ENCODE data around the gene INIP.
"Not testable (repeated sequence)": the region's sequence is repeated elsewhere in the genome, so short reads cannot be mapped to it uniquely, and the experiment has no call there.

The INIP gene

GRCh38 chr9:112747094-112747493 lies 29.2 kb upstream of the INIP start:
- in situ Hi-C loops (cut with MboI; ENCODE audit: low pct_unique_long_range_greater_than_20kb, low sequenced_read_pairs) = no loop called here
- no peak for DNase-seq

DNA sequence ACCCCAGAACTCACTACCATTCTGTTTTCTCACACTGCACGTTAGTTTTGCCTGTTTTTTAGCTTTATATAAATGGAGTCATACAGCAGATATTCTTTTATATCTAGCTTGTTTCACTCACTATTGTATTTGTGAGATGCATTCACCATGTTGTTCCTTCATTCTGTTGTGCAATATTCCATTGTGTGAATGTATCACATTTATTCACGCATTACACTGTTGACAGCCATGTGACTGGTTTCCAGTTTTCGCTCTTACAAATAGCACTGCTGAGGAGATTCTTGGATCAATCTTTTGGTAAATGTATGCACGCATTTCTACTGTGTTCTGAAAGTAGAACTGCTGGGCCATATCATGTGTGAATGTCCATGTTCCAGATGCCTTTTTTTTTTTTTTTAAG lies 26.3 kb upstream of the INIP start:
- DNase-seq = no peak
- in situ Hi-C loops (cut with MboI; ENCODE audit: low pct_unique_long_range_greater_than_20kb, low sequenced_read_pairs) = no loop called here

DNA sequence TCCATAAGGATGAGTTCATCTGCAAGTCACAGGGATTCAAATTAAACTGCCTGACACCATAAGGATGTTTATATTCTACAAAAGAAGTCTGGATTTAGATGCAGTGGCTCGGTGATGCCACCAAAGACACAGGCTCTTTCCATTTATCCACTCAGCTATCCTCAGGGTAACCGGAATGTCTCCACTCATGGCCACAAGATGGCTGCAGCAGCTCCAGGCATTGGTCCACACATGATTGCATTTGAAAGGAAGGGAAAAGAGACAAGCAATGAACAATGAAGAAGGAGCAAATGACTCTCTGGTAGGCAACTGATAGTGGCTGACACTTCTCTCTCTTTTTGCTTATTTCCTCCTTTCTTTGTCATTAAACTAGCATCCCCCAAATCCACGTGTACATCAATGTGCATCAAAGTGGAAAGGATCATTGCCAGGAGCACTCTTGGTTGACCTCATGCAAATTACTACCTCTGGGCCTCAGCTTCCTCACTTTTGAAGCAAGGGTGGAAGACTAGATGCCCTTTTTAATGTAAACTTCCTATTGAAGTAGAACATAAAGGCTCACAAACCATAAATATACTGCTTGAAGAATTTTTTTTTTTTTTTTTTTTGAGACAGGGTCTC lies 25.4 kb upstream of the INIP start:
- in situ Hi-C loops (cut with MboI; ENCODE audit: low pct_unique_long_range_greater_than_20kb, low sequenced_read_pairs) = no loop called here
- DNase-seq = no peak

DNA sequence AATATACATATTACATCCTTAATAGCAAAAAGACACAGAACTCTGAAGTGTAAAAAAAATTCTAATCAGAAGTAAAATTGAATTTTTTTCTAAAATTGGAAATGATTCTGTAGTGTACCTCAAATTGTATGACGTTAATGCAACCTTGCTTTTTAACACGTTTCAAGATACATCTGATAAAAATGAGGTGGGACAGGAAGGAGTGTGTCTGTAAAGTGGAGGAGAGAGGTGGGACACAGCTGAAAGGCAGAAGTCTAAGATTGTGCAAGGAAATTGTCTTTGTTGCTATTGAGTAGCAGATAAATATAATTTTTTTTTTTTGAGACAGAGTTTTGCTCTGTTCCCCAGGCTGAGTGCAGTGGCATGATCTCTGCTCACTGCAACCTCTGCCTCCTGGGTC lies 17.0 kb upstream of the INIP start:
- in situ Hi-C loops (cut with MboI; ENCODE audit: low pct_unique_long_range_greater_than_20kb, low sequenced_read_pairs) = no loop called here
- no peak for DNase-seq

DNA sequence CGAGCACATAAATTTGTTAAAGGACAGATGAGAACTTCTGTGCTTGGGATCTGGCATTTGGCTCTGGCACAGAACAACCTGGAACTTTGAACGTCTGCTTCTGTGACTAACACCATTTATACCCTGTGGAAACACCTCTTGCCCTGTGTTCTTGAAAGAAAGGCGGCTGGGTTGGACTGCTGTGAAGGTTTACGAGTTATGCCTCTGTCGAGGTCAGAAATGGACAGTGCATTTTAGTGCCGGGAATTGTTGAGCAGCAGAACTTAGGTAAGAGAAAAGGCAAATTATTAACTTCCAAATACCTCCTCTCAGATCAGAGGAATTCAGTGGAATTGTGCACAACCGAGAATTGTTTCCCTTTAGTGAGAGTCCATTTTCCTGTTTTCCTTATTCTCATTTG lies 14.1 kb upstream of the INIP start:
- no peak for DNase-seq
- in situ Hi-C loops (cut with MboI; ENCODE audit: low pct_unique_long_range_greater_than_20kb, low sequenced_read_pairs) = no loop called here

GRCh38 chr9:112728401-112728800 lies 10.5 kb upstream of the INIP start:
- in situ Hi-C loops (cut with MboI; ENCODE audit: low pct_unique_long_range_greater_than_20kb, low sequenced_read_pairs) = no loop called here
- DNase-seq = no peak

- in situ Hi-C loops (cut with MboI; ENCODE audit: low pct_unique_long_range_greater_than_20kb, low sequenced_read_pairs) = no loop called here
- DNase-seq = no peak
Measured at GRCh38 chr9:112726428-112726827, 8.5 kb upstream of the INIP start.

- DNase-seq = no peak
Measured at GRCh38 chr9:112725961-112726360, 8.0 kb upstream of the INIP start.

GRCh38 chr9:112722749-112723148 lies 4.8 kb upstream of the INIP start:
- in situ Hi-C loops (cut with MboI; ENCODE audit: low pct_unique_long_range_greater_than_20kb, low sequenced_read_pairs) = loop anchor here (25.0 kb wide), 1 partner anchor 635 kb away; no protein-coding TSS in a partner anchor
- not testable (repeated sequence) for DNase-seq

More at GRCh38 chr9:112725961-112726360, 8.0 kb upstream of the INIP start:
- in situ Hi-C loops (cut with MboI; ENCODE audit: low pct_unique_long_range_greater_than_20kb, low sequenced_read_pairs) = no loop called here

- in situ Hi-C loops (cut with MboI; ENCODE audit: low pct_unique_long_range_greater_than_20kb, low sequenced_read_pairs) = loop anchor here (25.0 kb wide), 1 partner anchor 633 kb away; no protein-coding TSS in a partner anchor
- no peak for DNase-seq
Measured at GRCh38 chr9:112720113-112720780, 2.3 kb upstream of the INIP start.

DNA sequence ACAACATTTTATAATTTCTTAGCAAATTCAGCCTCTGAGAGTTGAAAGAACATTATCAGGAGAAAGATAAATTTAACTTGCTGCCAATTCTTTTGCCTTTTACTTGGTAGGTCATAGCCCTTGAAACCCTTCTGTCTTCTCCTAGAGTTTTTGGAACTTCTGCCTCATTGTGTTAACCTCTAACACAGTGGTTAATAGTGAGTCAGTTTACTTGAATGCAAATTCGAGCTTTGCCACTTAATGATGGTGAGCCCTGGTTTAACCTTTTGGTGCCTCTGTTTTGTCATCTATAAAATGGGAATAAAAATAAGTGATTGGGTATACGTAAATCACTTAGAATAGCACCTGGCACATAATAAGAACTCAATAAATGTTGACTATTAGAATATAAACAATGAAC lies 1.8 kb upstream of the INIP start:
- no peak for DNase-seq
- in situ Hi-C loops (cut with MboI; ENCODE audit: low pct_unique_long_range_greater_than_20kb, low sequenced_read_pairs) = loop anchor here (25.0 kb wide), 1 partner anchor 632 kb away; no protein-coding TSS in a partner anchor

DNA sequence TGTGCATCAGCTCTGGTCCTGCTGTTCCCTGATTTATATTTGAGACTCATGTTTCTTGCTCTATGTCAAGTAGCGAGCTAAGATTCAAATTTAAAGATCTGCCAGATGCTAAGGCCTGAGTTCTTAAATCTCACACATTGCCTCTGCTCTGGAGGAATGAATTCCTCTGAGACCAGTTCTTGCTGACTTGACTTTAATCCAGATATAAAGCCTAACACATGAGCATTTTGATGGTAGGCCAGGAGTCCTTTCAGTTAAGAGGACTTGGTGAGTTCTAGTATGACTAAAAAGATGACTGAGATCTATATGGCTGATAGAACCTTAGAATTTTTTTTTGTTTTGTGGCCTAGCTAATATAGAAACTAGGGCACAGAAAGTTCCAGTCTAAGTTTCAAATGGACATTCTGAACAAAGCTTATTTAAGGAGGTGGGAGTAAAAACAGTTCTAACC lies 1.3 kb upstream of the INIP start:
- in situ Hi-C loops (cut with MboI; ENCODE audit: low pct_unique_long_range_greater_than_20kb, low sequenced_read_pairs) = loop anchor here (25.0 kb wide), 1 partner anchor 632 kb away; no protein-coding TSS in a partner anchor
- DNase-seq = no peak

DNA sequence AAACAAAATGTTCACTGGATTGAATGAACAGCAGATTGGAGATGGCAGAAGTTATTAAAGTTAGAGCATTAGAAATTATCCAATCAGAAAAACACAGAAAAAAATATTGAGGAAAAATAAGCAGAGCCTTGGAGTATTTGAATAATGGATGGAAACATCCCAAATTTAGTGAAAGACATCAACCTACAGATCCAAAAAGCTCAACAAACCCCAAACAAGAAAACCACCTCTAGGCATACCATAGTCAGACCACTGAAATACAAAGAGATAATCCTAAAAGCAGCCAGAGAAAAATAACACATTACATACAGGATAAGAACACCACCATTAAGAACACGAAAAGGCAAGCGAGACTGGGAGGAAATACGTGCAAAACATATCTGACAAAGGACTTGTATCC lies 5.2 kb downstream of the INIP start:
- in situ Hi-C loops (cut with MboI; ENCODE audit: low pct_unique_long_range_greater_than_20kb, low sequenced_read_pairs) = loop anchor here (25.0 kb wide), 1 partner anchor 625 kb away; no protein-coding TSS in a partner anchor
- DNase-seq = no peak

GRCh38 chr9:112711050-112711689 lies 6.7 kb downstream of the INIP start:
- in situ Hi-C loops (cut with MboI; ENCODE audit: low pct_unique_long_range_greater_than_20kb, low sequenced_read_pairs) = loop anchor here (25.0 kb wide), 1 partner anchor 624 kb away; no protein-coding TSS in a partner anchor
- peak; percentile 37 for DNase-seq

- DNase-seq = peak; percentile 30
- in situ Hi-C loops (cut with MboI; ENCODE audit: low pct_unique_long_range_greater_than_20kb, low sequenced_read_pairs) = loop anchor here (25.0 kb wide), 1 partner anchor 619 kb away; no protein-coding TSS in a partner anchor
Measured at GRCh38 chr9:112705768-112706427, 12.0 kb downstream of the INIP start.

DNA sequence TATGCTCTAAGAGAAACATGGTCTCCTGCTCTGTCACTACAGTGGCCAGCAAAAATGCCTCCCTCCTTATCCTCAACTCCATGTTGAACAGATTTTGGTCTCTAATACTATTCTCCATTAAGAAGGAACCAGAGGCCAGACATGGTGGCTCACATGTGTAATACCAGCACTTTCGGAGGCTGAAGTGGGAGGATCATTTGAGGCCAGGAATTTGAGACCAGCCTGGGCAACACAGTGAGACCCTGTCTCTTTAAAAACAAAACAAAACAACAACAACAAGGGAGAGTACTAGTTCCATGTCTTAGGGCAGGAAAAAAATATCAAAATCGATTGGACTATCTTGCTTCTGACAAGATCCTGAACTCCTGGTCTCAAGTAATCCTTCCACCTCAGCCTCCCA lies 14.6 kb downstream of the INIP start:
- no peak for DNase-seq
- in situ Hi-C loops (cut with MboI; ENCODE audit: low pct_unique_long_range_greater_than_20kb, low sequenced_read_pairs) = loop anchor here (25.0 kb wide), 1 partner anchor 616 kb away; no protein-coding TSS in a partner anchor

GRCh38 chr9:112700085-112700484 lies 17.8 kb downstream of the INIP start:
- in situ Hi-C loops (cut with MboI; ENCODE audit: low pct_unique_long_range_greater_than_20kb, low sequenced_read_pairs) = loop anchor here (25.0 kb wide), 1 partner anchor 613 kb away; no protein-coding TSS in a partner anchor
- DNase-seq = no peak

DNA sequence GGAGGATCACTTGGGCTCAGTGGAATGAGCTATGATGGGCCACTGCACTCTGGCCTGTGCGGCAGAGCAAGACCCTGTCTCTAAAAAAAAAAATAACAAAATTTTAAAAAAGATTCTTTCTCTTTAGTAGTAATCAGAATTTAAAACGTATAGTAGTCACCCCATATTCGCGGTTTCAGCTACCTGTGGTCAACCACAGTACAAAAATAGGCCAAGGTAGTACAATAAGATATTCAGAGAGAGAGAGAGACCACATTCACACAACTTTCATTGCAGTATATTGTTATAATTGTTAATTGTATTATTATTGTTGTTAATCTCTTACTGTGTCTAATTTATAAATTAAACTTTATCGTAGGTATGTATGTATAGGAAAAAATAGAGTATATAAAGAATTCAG lies 18.7 kb downstream of the INIP start:
- in situ Hi-C loops (cut with MboI; ENCODE audit: low pct_unique_long_range_greater_than_20kb, low sequenced_read_pairs) = no loop called here
- DNase-seq = no peak

GRCh38 chr9:112696461-112696860 lies 21.5 kb downstream of the INIP start:
- in situ Hi-C loops (cut with MboI; ENCODE audit: low pct_unique_long_range_greater_than_20kb, low sequenced_read_pairs) = no loop called here

More at GRCh38 chr9:112696461-112696860, 21.5 kb downstream of the INIP start:
- DNase-seq = no peak

Measured in KBM-7 (cell line).